CD4-positive, alpha-beta T cell (primary cell): ENCODE results near the gene APBA2. TPM values are rescaled to one million over a fixed set of nuclear protein-coding genes. Genes with fewer than 3 reads are reported as not detected.

Experiments
- ATAC-seq: fragments of 200-7000 bp; cut with Tn5 transposase; one replicate; pipeline ENCODE4 v1.10.0; 2022; ENCODE audit warnings: mild to moderate bottlenecking; ENCODE audit not compliant: poor library complexity
- CTCF ChIA-PET: fragments of 350-600 bp; sonication (Branson Sonifier 250); formaldehyde crosslinking; loops from one replicate; lab custom pipeline; 2021; ENCODE audit warnings: antibody characterized with exemption, inconsistent platforms; lab: Charles Lee
- POLR2A ChIA-PET: fragments of 350-600 bp; sonication (Branson Sonifier 250); formaldehyde crosslinking; loops from one replicate; lab custom pipeline; 2021; ENCODE audit warnings: antibody characterized with exemption, inconsistent platforms; lab: Charles Lee
- DNase-seq, 14 experiments: peaks; one replicate each; pipeline ENCODE4 v3.0.0-alpha.2; 2013 to 2020; ENCODE audit warnings: mixed read lengths in 2 of 14
- H3K27ac ChIP-seq, 2 donors: one replicate each; pipeline versions ENCODE4 v1.5.1 to v1.7.0; 2013; ENCODE audit warnings: low read length in 2 of 2, low read depth in 1 of 2, mild to moderate bottlenecking in 1 of 2
- H3K27me3 ChIP-seq, 2 experiments: 1 replicate in 1 of 2; 2 replicates in 1 of 2; pipeline versions ENCODE4 v1.6.1 to v1.7.0; 2013; ENCODE audit warnings: low read length in 2 of 2, control low read depth in 1 of 2, mild to moderate bottlenecking in 1 of 2, moderate library complexity in 1 of 2; ENCODE audit not compliant: insufficient read depth in 2 of 2, control insufficient read depth in 1 of 2
- H3K36me3 ChIP-seq: one replicate; pipeline ENCODE4 v1.6.1; 2013; ENCODE audit warnings: low read length, control low read depth; ENCODE audit not compliant: insufficient read depth
- H3K4me1 ChIP-seq: one replicate; pipeline ENCODE4 v1.6.1; 2013; ENCODE audit warnings: low read length, control low read depth; ENCODE audit not compliant: insufficient read depth
- H3K4me3 ChIP-seq: one replicate; pipeline ENCODE4 v1.5.1; 2013; ENCODE audit warnings: mild to moderate bottlenecking, low read length, moderate library complexity
- H3K9me3 ChIP-seq, 2 experiments: 1 replicate in 1 of 2; 2 replicates in 1 of 2; pipeline versions ENCODE4 v1.6.1 to v1.7.0; 2013; ENCODE audit warnings: low read length in 2 of 2, mild to moderate bottlenecking in 2 of 2, control low read depth in 1 of 2, moderate library complexity in 1 of 2; ENCODE audit not compliant: control insufficient read depth in 1 of 2, insufficient read depth in 1 of 2
- H3K27ac Mint-ChIP-seq: one replicate; pipeline ENCODE4 v1.8.0; 2020; ENCODE audit warnings: mixed read lengths
- H3K27me3 Mint-ChIP-seq: one replicate; pipeline ENCODE4 v1.8.0; 2021; ENCODE audit warnings: mixed read lengths
- H3K36me3 Mint-ChIP-seq: one replicate; pipeline ENCODE4 v1.8.0; 2021; ENCODE audit warnings: low read depth, mixed read lengths
- H3K4me1 Mint-ChIP-seq: one replicate; pipeline ENCODE4 v1.8.0; 2021; ENCODE audit warnings: low read depth, mixed read lengths
- H3K4me3 Mint-ChIP-seq: one replicate; pipeline ENCODE4 v1.8.0; 2020; ENCODE audit warnings: mild to moderate bottlenecking, mixed read lengths
- H3K9me3 Mint-ChIP-seq: one replicate; pipeline ENCODE4 v1.8.0; 2020; ENCODE audit warnings: mixed read lengths
- CTCF ChIP-seq: fragments of 200-600 bp; IDR thresholded peaks from one replicate; pipeline ENCODE4 v1.8.0; 2022; ENCODE audit warnings: antibody characterized with exemption, mild to moderate bottlenecking
- intact Hi-C, 2 experiments: fragments of 100-400 bp; cut with DNase I in 1 of 2; cut with micrococcal nuclease in 1 of 2; formaldehyde crosslinking; loops; one replicate each; pipeline versions ENCODE4 v1.15.1 to v1.9.0; 2023 to 2025; cut with DNase I, micrococcal nuclease
- total RNA-seq, 174 experiments: library from RNA in 2 of 174; stranded (reverse) in 2 of 174; gene quantifications; one replicate each; pipeline ENCODE4 v1.2.3 and lab custom pipeline; 2021 to 2026

The APBA2 gene
- total RNA-seq, 2 experiments from 2014 or later: 123 to 126 TPM

DNA sequence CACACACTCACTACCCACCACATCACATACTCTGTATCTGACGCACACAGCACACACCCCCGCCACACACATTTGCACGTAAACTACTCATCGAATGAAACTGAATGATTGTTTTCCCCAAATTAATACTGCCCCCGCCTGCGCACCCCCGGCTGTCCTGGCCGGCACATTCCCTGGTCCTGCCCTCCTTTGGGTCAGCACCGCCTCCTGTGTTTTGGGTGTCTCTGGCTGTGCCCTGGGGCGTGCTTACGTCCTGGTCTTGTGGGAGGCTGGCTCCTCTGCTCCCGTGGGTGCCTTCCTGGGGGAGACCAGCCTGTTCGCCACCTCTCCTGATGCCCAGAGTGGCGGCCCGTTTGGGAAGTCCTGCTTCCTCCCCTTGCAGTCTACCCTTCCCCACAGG lies 30.2 kb downstream of the APBA2 start:
- no peak overlapping the region for H3K4me3 Mint-ChIP-seq
- peaks cover 4% of the 10 kb centered on the region for H3K36me3 ChIP-seq
- no peak overlapping the region for H3K27ac Mint-ChIP-seq
- intact Hi-C loops: no loop called here
- ChIA-PET POLR2A (no interaction called here), CTCF (no interaction called here)
- no peaks in the 10 kb centered on the region for H3K27me3 Mint-ChIP-seq
- no peaks in the 10 kb centered on the region for H3K9me3 ChIP-seq
- peaks cover 66% of the 10 kb centered on the region for H3K4me1 Mint-ChIP-seq
- no peak for TF ChIP-seq CTCF
- H3K4me3 ChIP-seq: no peak overlapping the region
- peaks cover 2% of the 10 kb centered on the region for H3K36me3 Mint-ChIP-seq
- no peaks in the 10 kb centered on the region for H3K9me3 Mint-ChIP-seq
- DNase-seq (no peak), ATAC-seq (no peak)
- H3K4me1 ChIP-seq: peaks cover 46% of the 10 kb centered on the region
- no peaks in the 10 kb centered on the region for H3K27me3 ChIP-seq
- no peak overlapping the region for H3K27ac ChIP-seq

DNA sequence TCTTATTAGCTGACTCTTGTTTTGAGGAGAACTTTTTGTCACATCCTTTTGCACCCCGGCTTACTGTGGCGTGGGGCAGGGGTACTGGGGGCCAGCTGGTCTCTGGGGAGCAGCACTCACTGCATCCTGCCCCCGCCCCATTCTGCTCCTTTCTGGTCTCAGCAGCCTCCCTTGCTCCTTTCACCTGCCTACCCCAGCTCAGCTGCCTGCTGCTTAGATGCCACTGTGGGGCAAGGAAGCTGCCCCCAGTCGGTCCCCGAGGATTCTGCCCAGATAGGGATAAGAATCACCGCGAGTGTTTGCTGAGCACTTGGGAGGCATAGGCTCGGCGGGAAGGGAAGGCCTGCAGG lies 32.0 kb downstream of the APBA2 start:
- H3K27ac ChIP-seq: no peak overlapping the region
- Mint-ChIP-seq H3K27me3 (no peaks in the 10 kb centered on the region), H3K9me3 (no peaks in the 10 kb centered on the region), H3K36me3 (peaks cover 19% of the 10 kb centered on the region), H3K27ac (peak overlapping the region; percentile 59), H3K4me3 (peak overlapping the region; percentile 72), H3K4me1 (peaks cover 62% of the 10 kb centered on the region)
- intact Hi-C loops: loop anchor here in 1 of 2 experiments (2.0 kb wide), 1 partner anchor 31 kb away; no protein-coding TSS in a partner anchor
- CTCF ChIA-PET: no interaction called here
- peaks cover 14% of the 10 kb centered on the region for H3K36me3 ChIP-seq
- H3K27me3 ChIP-seq: no peaks in the 10 kb centered on the region
- POLR2A ChIA-PET: interaction anchor here (1.1 kb wide), 1 partner anchor 31 kb away, joined by 3 read pairs; no protein-coding TSS in a partner anchor
- DNase-seq: no peak
- H3K4me3 ChIP-seq: no peak overlapping the region
- no peak for ATAC-seq
- peaks cover 54% of the 10 kb centered on the region for H3K4me1 ChIP-seq
- no peak for TF ChIP-seq CTCF
- no peaks in the 10 kb centered on the region for H3K9me3 ChIP-seq

DNA sequence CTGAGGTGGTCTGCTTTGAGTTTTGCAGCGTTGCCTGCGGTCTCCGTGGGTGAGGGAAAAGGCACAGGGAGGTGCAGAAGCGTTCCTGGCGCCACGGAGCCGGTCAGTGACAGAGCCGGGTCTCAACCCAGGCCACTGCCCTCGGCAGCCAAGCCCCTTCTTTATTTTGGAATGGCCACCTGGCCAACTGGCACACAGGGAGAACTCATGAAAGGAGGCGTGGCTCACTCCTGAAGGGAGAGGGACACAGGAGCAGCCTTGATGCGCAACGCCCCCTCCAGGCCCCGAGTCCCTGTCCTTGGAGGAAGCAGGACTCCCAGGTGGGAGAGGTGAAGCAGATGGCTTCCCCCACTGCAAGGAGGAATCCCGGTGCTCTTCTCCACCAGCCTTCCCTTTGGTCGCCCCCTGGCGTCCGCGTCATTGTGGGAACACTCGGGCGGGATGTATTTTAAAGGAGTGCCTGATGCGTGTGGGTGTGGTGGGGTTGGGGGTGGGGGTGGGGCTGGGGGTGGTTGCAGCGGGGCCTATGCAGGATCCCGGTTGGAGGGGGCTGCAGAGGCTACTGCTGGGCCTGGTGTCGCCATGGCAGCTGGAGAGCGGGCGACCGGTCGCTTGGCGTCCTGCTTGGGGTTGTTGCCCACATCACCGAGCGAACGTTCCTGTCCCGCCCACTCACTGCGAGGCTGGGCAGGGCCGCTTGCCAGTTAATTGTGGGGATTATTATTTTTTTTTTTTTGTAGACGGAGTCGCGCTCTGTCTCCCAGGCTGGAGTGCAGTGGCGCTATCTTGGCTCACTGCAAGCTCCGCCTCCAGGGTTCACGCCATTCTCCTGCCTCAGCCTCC lies 32.6 kb downstream of the APBA2 start:
- peak; percentile 15 for ATAC-seq
- peaks cover 25% of the 10 kb centered on the region for H3K36me3 Mint-ChIP-seq

More for the DNA sequence above, 32.6 kb downstream of the APBA2 start:
- peaks cover 66% of the 10 kb centered on the region for H3K4me1 Mint-ChIP-seq
- Histone ChIP-seq H3K27me3 (no peaks in the 10 kb centered on the region), H3K4me3 (no peak overlapping the region), H3K9me3 (no peaks in the 10 kb centered on the region), H3K27ac (no peak overlapping the region), H3K4me1 (peaks cover 59% of the 10 kb centered on the region), H3K36me3 (peaks cover 16% of the 10 kb centered on the region)
- POLR2A ChIA-PET: no interaction called here
- H3K27me3 Mint-ChIP-seq: no peaks in the 10 kb centered on the region
- intact Hi-C loops: loop anchor here in 1 of 2 experiments (2.0 kb wide), 1 partner anchor 32 kb away; no protein-coding TSS in a partner anchor
- no peaks in the 10 kb centered on the region for H3K9me3 Mint-ChIP-seq
- H3K27ac Mint-ChIP-seq: peak overlapping the region; percentile 84
- CTCF ChIA-PET: interaction anchor here (0.7 kb wide), 1 partner anchor 33 kb away, joined by 4 read pairs; no protein-coding TSS in a partner anchor
- peak; percentile 21 for TF ChIP-seq CTCF
- peak overlapping the region; percentile 83 for H3K4me3 Mint-ChIP-seq
- no peak for DNase-seq
